ENCODE data around the gene HSCB.
A peak's percentile ranks its signal among the peaks of the same experiment; 100 is the strongest.
"Not testable (repeated sequence)": the region's sequence is repeated elsewhere in the genome, so short reads cannot be mapped to it uniquely, and the experiment has no call there.

The HSCB gene, protein sequence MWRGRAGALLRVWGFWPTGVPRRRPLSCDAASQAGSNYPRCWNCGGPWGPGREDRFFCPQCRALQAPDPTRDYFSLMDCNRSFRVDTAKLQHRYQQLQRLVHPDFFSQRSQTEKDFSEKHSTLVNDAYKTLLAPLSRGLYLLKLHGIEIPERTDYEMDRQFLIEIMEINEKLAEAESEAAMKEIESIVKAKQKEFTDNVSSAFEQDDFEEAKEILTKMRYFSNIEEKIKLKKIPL

DNA sequence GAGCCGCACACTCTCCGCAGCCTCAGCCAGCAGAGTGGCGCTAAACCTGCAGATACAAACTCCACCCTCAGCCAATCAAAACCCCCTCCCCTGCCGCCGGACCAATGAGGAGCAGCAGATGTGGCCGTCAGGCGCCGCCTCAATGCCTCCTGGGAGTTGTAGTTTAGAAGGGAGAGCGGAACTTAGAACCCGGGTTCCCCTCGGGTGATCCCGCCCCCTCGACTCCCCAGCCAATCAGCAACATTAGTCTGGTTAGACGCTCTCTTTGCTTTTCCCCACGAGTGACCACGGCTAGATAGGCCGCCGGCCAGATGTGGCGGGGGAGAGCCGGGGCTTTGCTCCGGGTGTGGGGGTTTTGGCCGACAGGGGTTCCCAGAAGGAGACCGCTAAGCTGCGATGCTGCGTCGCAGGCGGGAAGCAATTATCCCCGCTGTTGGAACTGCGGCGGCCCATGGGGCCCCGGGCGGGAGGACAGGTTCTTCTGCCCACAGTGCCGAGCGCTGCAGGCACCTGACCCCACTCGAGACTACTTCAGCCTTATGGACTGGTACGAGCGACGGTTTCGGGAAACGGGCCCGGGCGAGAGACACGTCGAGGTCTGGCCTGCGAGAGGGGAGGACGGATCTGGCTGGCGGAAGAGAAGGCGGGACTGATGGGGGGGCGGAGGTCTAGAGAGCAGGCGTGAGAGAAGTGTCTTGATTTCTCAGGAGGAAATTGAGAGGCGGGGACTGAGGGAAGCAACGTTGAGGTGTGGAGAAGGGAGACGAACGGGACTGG lies at the start of gene HSCB, which contains the start of gene CHEK2:
Gene HSCB, plus strand, starts transcription at position 255 of the 777 bp plus-strand sequence. Its CDS starts 57 bp downstream, at position 312.
Gene CHEK2, minus strand, starts transcription at position 36 of the 777 bp plus-strand sequence. CDS start 7,099 bp downstream, outside the sequence.
- H3K4me3 ChIP-seq: peak within 1 kb of the TSS; percentile 68 to 97 (median 80)
- H3K27ac ChIP-seq: peak within 1 kb of the TSS; percentile 83 to 100 (median 97)

DNA sequence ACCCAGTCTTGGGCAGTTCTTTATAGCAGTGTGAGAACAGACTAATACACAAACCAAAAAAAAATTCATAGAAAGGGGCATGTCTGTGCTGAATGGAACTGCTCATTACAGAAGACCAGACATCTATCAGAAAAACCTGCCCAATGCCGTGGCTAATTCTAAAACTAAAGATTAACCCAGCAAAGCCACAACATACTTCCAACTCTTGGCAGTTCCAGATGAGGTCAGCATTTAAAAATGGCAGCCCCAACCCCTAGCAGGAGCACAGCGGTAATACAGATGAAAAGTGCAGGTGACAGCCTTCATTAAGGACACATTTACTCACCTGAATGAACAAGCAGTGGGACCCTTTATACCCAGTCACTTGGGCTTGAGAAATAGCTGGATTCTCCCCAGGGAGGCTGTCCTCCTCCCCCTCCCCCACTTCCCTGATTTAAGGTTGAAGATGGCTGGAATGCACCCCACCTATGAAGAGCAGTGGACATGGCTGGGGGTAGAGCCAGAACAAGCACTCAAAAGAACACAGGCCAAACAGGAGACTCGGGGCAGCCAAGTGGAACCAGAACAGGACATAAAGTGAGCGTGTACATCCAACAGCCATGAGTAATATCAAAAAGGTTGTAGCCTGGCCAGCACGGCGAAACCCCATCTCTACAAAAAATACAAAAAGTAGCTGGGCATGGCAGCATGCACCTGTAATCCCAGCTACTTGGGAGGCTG lies 48.6 kb upstream of the HSCB start:
- H3K27ac ChIP-seq, H3K4me3 ChIP-seq: not testable (repeated sequence)

DNA sequence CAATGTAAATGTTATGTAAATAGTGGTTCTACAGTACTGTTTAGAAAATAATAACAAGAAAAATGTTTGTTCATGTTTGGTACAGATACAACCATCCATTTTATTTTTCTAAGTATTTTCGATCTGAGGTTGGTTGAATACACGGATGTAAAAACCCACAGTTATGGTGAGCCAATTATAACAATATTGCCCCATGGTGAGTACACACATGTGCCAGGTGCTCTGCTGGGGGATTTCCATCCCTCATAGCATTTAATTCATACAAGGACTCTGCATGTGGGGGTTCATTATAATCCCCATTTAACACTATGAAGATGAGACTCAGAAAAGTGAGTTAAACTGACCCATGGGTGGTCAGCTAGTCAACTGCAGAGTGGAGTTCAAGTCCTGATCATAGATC lies 38.9 kb upstream of the HSCB start:
- Histone ChIP-seq H3K4me3 (no peak overlapping the region), H3K27ac (no peak overlapping the region)

DNA sequence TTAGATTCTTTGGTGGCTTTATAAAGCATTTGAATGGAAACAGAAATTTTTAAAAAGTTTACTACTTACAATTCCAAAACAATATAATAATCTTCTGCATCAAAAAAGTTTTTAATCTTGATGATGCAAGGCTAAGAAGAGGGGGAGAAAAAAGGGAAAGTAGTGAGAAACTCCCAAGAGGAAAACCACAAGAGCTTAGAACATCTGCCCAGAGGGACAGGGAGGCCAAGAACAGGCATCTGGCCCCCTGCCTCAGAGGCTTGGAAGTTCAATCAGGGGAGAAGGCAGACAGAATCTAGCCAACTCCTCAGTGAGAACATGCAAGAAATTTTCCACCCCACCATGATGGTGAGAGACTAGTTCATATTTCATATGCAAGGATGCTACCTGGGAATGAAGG lies 38.4 kb upstream of the HSCB start:
- H3K4me3 ChIP-seq: no peak overlapping the region
- no peak overlapping the region for H3K27ac ChIP-seq

DNA sequence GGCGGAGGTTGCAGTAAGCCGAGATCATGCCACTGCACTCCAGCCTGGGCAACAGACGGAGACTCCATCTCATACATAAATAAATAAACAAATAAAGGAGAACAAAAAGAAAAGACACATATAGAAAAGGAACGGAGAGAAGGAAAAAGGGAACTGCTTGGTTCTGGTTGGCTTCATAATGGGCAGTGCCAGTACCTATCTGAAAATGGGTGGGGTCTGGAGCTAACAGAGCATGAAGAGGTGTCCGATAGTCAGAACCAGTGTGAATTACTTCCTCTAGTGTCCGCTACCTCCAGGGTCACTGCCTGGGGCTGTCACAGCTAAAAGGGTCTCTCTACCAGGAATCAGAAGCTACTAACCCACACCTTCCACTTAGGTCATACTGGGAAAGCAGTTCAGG lies 35.0 kb upstream of the HSCB start:
- Histone ChIP-seq H3K4me3 (no peak overlapping the region), H3K27ac (no peak overlapping the region)

DNA sequence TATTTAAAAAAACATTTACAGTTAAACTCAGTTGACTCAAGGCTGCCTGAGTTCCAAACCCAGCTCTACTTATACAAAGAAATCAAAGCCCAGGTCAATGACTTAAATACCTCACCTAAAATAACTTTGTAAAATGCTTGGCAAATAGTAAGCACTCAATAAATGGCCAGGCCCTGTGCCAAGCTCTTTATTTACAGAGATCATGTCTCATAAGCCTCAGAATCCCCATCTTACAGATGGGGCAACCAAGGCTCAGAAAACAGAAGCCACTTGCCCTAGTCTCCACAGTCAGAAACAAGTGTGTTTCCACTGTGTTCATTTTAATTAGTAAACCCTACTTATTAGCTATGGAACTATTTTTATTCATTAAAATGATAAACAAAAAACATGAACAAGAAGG lies 31.7 kb upstream of the HSCB start:
- peak overlapping the region in 10 of 21 experiments; percentile 29 to 76 (median 60) for H3K27ac ChIP-seq
- H3K4me3 ChIP-seq: no peak overlapping the region

DNA sequence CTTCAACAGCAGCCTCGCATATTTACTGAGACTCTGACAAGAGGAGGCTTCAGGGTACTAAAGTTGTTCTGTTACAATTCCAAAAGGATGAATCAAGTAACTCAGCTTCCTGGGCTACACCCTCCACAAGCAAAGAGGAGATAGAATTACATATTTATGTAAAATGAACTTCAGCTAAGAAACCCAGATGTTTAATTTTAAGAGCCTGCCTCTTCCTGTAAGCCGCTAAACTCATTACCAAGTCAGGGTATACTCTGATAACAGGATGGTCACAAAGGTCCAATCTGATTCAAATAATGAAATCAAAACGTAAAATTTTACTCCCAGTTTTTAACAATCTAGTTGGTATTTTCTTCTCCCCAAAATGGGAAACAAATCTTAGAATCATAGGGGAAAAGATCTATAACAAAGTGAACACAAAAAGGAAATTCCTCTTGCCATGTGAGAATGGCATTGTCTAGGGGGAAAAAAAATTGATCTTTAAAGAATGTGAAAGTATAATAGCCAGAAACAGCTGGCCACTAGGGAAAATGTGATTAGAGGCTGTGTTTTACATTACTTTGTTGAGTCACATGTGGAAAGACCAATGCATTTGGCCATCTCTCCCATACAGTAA lies 31.2 kb upstream of the HSCB start:
- Histone ChIP-seq H3K27ac (peak overlapping the region in 14 of 21 experiments; percentile 11 to 76 (median 56)), H3K4me3 (no peak overlapping the region)

DNA sequence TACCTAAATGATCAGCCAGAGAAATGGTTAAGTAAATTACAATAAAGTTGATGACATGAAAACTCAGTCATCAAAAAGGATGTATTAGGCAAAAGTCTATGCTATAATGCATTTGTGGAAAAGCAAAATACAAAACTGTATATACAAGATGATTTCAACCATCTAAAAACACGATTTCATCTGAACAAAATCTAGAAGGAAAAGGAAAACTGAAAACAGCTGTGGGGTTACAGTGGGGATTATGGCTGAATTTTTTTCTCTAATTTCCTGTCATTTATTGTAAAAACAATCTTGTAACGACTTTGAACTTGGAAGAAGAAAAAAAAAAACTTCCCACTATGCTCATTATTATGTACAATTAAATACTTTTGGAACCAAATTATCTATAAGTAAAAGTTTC lies 30.5 kb upstream of the HSCB start:
- peak overlapping the region in 16 of 21 experiments; percentile 15 to 76 (median 53) for H3K27ac ChIP-seq
- H3K4me3 ChIP-seq: no peak overlapping the region

DNA sequence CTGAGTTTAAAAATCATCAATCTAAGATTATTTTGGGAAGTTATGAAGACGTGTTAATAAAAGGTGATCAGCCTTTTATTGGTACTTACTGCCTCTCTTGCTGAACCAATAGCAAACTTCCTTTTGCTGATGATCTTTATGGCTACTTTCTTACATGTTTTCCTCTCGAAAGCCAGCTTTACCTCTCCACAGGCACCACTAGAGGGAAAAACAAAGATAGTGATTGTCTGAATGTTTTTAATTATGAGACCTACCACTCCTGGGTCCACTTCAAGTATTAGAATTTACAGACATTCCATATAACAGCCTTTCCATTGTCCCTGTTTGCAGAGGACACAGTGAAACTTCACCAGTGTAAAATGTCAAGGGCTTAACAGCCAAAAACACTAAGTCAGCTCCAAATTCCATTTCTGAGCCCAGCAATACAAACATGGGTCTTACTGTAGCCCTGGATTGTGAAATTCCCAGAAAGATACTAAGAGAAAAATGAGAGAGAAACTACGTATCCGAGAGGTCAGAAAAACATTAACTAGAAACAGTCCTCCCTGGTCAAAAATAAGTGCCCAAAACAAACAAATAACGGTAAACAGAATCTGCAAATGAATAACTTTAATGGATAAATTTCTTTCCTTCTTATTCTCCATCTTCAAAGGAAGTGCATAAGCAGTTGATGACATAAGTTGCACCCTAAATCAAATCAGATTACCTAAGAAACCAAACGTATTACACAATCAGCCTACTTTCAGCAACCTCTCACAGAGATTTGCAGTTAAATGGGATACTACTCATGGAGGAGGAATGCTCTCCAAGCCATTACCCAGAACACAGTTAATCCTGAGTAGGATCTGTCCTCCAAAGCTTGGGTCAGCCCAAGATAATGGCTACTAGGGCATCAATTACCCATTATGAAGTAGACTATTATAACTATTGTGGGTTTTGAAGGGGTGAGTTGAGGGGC lies 29.7 kb upstream of the HSCB start:
- H3K4me3 ChIP-seq: no peak overlapping the region
- H3K27ac ChIP-seq: peak overlapping the region in 16 of 21 experiments; percentile 11 to 76 (median 46)

DNA sequence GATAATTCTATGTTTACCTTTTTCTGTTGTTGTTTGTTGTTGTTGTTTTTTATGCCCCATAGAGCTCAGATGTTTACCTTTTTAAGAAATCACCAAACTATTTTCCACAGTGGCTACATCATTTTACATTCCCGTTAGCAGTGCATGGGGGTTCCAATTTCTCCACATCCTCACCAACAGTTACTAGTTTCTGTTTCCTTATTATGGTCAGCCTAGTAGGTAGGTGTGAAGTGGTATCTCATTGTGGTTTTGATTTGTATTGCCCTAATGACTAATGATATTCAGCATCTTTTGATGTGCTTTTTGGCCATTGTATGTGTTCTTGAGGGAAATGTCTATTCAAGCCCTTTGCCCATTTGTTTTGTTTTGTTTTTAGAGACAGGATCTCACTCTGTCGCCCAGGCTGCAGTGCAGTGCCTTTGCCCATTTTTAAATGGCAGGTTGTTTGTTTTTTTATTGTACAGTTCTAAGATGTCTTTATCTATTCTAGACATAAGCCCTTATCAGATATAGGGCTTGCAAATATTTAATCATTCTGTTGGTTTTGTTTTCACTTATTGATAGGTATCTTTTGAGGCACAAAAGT lies 27.7 kb upstream of the HSCB start:
- Histone ChIP-seq H3K27ac (no peak overlapping the region), H3K4me3 (no peak overlapping the region)

DNA sequence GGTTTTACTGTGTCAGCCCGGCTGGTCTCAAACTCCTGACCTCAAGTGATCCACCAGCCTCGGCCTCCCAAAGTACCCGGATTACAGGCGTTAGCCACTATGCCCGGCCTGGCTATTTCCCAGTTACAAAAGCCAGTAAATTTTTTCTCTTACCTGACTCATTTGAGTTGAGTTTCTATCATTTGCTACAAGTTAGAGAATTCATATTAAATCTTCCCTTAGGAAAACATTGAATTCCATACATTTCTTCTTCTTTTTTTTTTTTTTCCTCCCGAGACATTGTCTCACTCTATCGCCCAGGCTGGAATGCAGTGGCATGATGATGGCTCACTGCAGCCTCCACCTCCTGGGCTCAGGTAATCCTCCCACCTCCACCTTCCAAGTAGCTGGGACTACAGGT lies 26.2 kb upstream of the HSCB start:
- Histone ChIP-seq H3K27ac (no peak overlapping the region), H3K4me3 (no peak overlapping the region)

DNA sequence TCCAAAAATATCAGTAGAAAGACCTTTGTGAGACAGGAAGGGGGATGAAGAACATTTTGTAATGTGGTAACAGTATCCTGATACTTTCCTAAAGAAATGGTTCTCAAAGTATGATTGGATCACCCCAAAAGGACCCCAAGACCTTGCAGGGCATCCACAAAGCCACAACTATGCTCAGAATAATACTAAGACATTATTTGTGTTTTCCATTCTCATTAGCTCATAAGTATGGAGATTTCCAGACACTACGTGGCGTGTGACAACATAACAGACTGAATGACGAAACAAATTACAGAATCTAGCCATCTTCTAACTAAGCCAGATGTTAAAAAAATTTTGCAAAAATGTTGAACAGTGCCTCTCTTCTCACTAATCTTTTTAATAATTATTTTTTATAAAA lies 25.2 kb upstream of the HSCB start:
- Histone ChIP-seq H3K27ac (no peak overlapping the region), H3K4me3 (no peak overlapping the region)

DNA sequence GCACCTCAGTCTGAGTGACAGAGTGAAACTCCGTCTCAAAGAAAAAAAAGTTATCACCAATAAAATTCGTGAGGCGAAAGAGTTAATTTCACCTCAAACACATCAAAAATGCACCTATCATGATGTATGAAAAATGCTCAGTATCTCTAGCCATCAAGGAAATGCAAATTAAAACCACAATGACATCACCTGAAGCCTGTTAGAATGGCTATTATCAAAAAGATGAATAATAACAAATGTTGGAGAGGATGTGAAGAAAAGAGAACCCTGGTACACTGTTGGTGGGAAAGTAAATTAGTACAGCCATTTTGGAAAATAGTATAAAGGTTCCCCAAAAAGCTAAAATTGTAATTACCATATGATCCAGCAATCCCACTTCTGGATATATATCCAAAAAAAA lies 23.8 kb upstream of the HSCB start:
- Histone ChIP-seq H3K4me3 (no peak overlapping the region), H3K27ac (no peak overlapping the region)

DNA sequence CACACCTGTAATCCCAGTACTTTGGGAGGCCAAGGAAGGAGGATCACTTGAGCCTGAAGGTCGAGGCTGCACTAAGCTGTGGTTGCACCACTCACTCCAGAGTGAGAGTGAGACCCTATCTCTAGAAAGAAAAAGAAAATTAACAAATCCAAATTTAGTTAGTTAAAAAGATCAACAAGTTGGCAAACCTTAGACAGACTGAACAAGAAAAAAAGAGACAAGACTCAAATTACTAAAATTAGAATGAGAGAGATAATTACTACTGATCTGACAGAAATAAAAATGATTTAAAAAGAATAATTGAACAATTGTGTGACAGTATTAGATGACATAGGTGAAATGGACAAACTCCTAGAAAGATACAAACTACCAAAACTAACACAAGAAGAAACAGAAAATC lies 13.8 kb upstream of the HSCB start:
- H3K27ac ChIP-seq: no peak overlapping the region

DNA sequence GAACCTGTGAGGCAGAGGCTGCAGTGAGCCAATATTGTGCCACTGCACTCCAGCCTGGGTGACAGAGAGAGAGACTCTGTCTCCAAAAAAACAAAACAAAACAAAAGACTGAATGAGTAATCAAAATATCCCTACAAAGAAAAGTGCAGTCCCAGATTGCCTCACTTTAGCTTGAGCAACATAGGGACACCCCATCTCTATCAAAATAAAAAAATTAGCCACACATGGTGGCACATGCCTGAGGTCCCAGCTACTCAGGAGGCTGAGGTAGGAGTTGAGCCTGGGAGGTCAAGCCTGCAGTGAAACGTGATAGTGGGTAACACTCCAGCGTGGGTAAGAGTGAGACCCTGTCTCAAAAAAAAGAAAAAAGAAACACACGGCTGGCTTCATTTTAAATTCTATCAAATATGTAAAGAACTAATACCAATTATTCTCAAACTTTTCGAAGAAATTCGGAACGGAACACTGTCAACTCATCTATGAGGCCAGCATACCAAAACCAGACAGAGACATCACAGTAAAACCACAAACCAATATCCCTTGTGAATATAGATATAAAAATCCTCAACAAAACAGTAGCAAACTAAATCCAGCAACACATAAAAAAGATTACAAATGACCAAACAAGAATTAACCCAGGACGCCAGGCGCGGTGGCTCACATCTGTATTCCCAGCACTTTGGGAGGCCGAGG lies 13.1 kb upstream of the HSCB start:
- Histone ChIP-seq H3K4me3 (no peak overlapping the region), H3K27ac (no peak overlapping the region)

More for the DNA sequence above, 13.8 kb upstream of the HSCB start:
- H3K4me3 ChIP-seq: no peak overlapping the region

DNA sequence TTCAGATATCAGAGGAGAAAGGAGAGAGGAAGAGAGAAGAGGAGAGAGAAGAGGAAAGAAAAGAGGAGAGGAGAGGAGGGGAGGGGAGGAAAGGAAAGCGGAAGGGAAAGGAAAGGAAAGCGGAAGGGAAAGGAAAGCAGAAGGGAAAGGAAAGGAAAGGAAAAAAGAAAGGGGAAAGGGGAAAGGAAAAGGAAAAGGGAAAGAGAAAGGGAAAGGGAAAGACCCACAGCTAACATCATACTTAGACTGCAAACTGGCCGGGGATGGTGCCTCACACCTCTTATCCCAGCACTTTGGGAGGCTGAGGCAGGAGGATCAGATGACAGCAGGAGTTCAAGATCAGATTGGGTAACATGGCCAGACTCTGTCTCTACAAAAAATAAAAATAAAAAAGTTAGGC lies 11.7 kb upstream of the HSCB start:
- Histone ChIP-seq H3K27ac (no peak overlapping the region), H3K4me3 (no peak overlapping the region)

DNA sequence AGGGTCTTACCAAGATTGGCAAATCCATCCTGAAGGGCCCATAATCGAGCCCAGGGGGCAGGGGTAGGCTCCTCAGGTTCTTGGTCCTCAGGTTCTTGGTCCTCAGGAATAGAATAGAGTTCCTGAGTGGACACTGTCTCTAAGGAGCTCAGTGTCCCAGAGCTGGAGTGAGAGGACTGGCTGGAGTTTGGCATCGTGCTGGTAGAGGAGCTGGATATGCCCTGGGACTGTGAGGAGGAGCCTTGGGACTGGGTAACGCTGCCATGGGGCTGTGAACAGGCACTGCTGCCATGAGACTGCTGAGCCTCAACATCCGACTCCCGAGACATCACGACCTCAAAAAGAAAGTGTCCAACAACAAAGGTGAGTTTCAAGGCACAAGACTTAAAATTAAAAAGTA lies 7.4 kb upstream of the HSCB start:
- Histone ChIP-seq H3K27ac (no peak overlapping the region), H3K4me3 (no peak overlapping the region)
